ENCODE data around the gene BAG5. TPM values are rescaled to one million over a fixed set of nuclear protein-coding genes. Genes with fewer than 3 reads are reported as not detected.
A peak's percentile ranks its signal among the peaks of the same experiment; 100 is the strongest.

Gene BAG5
- total and polyA plus RNA-seq, 4 donors = 9.2 to 30.8 (median 22.6) TPM

- ATAC-seq (ENCODE audit: low FRiP score) (no peak), DNase-seq (peak in 1 of 2 donors; percentile 12)
- Histone ChIP-seq H3K27me3 (ENCODE audit: control insufficient read depth in 1 of 2, insufficient read depth in 2 of 2, low read length in 1 of 2) (no peaks in the 10 kb centered on the region), H3K27ac (ENCODE audit: low read depth in 1 of 2, low read length in 2 of 2) (no peak overlapping the region), H3K4me1 (ENCODE audit: control insufficient read depth in 1 of 2, insufficient read depth in 2 of 2, low read length in 2 of 2) (no peaks in the 10 kb centered on the region), H3K36me3 (ENCODE audit: control insufficient read depth in 1 of 2, insufficient read depth in 2 of 2, low read length in 1 of 2) (no peaks in the 10 kb centered on the region), H3K9me3 (ENCODE audit: control insufficient read depth, low read length) (no peaks in the 10 kb centered on the region), H3K4me3 (ENCODE audit: low read length in 2 of 2) (no peak overlapping the region)
- 73 to 77% methylated on average over 9 of the region's 9 CpGs for WGBS, 2 donors
- intact Hi-C loops (cut with DNase I) = loop anchor here in 1 of 2 donors (2.0 kb wide), 1 partner anchor 67 kb away; no protein-coding TSS in a partner anchor
These were observed 2.7 kb downstream of the BAG5 start for GRCh38 chr14:103559766-103560165.

DNA sequence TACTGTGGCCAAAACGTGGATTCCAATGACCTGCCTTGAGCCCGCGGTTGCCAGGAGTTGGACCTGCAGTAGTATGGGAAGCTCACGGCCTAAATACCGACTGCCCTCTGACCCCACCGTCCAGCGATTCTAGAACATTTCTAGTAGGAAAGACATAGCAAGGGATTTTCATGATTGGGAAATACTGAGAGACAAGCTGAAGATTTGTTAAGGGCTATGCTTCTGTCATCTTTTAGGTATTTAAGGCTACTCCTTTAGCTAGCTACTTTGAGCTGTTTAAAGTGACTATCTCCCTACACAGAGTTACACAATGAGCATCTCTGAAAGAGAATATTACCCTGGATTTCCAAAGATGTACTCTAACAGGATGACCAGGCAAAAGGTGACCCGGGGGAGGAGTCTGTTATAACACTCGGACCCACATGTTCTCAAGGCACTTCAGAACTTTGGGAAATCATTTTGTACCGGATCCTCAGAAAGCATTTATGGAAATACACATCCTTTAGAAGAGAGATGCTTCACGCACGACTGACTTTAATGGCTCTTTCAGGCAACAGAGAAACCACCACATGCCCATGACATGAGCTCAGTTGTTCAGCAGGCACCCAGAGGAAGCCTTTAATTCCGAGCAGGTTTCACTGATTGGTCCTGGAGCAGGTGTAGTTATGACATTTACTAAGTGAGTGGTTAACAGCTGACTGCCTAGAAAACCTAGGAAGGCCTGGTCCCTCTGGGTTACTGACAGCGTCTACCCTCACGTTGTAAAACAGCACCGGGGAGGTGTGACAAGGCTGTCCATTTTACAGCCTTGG is 4.2 kb downstream of the BAG5 start:
- 80% methylated on average over 16 of the region's 16 CpGs for WGBS, 2 donors
- no peaks in the 10 kb centered on the region for H3K9me3 ChIP-seq (ENCODE audit: control insufficient read depth, low read length)
- H3K4me3 ChIP-seq (ENCODE audit: low read length in 2 of 2) = no peak overlapping the region
- no peaks in the 10 kb centered on the region for H3K36me3 ChIP-seq (ENCODE audit: control insufficient read depth in 1 of 2, insufficient read depth in 2 of 2, low read length in 1 of 2)
- no peak overlapping the region for H3K27ac ChIP-seq (ENCODE audit: low read depth in 1 of 2, low read length in 2 of 2)
- no peaks in the 10 kb centered on the region for H3K4me1 ChIP-seq (ENCODE audit: control insufficient read depth in 1 of 2, insufficient read depth in 2 of 2, low read length in 2 of 2)
- no peaks in the 10 kb centered on the region for H3K27me3 ChIP-seq (ENCODE audit: control insufficient read depth in 1 of 2, insufficient read depth in 2 of 2, low read length in 1 of 2)
- intact Hi-C loops (cut with DNase I) = no loop called here
- DNase-seq (peak in 1 of 2 donors; percentile 26), ATAC-seq (ENCODE audit: low FRiP score) (no peak)

DNA sequence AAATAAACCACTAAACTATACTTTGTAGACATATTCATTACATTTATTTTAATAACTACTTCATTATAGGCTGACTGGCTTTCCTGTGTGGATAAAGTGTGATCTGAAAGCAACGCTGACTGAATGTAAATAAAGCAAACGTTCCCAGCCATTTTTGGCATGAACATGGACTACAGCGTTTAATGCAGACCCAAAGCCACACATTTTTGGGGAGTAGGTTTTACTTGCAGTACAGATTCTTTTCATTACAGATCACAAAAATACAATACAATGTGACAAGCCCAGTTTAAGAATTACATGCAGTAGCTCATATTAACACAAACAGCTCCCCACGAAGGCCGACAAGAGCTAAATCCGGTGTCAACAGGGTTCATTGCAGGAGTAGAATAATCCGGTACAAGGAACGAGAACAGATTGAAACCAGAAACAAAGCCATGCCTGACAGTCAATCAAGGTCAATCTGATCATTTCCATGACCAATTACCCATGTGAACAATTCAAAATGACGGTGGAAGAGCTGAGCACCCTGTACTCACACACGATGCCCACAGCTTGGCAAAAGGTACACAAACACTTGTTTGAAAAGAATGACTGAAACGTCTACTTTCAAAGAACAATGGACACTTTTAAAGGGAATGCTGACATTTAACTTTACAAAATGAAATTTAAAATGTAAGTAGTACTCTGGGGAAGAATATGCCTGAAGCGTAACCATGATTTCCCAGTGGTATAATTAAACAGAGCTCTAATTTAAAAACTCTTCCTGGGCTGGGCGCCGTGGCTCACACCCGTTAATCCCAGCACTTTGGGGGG is 5.3 kb downstream of the BAG5 start:
- H3K27ac ChIP-seq (ENCODE audit: low read depth in 1 of 2, low read length in 2 of 2) = no peak overlapping the region
- H3K4me1 ChIP-seq (ENCODE audit: control insufficient read depth in 1 of 2, insufficient read depth in 2 of 2, low read length in 2 of 2) = no peaks in the 10 kb centered on the region
- H3K36me3 ChIP-seq (ENCODE audit: control insufficient read depth in 1 of 2, insufficient read depth in 2 of 2, low read length in 1 of 2) = no peaks in the 10 kb centered on the region
- peak in 1 of 2 donors; percentile 27 for DNase-seq
- no peak for ATAC-seq (ENCODE audit: low FRiP score)
- intact Hi-C loops (cut with DNase I) = no loop called here
- H3K27me3 ChIP-seq (ENCODE audit: control insufficient read depth in 1 of 2, insufficient read depth in 2 of 2, low read length in 1 of 2) = no peaks in the 10 kb centered on the region
- no peak overlapping the region for H3K4me3 ChIP-seq (ENCODE audit: low read length in 2 of 2)
- WGBS, 2 donors = 55 to 57% methylated on average over 15 of the region's 15 CpGs
- no peaks in the 10 kb centered on the region for H3K9me3 ChIP-seq (ENCODE audit: control insufficient read depth, low read length)

- WGBS, 2 donors = 58 to 63% methylated on average over 15 of the region's 15 CpGs
- ATAC-seq (ENCODE audit: low FRiP score) (no peak), DNase-seq (peak in 1 of 2 donors; percentile 52)
- Histone ChIP-seq H3K27me3 (ENCODE audit: control insufficient read depth in 1 of 2, insufficient read depth in 2 of 2, low read length in 1 of 2) (no peaks in the 10 kb centered on the region), H3K36me3 (ENCODE audit: control insufficient read depth in 1 of 2, insufficient read depth in 2 of 2, low read length in 1 of 2) (no peaks in the 10 kb centered on the region), H3K27ac (ENCODE audit: low read depth in 1 of 2, low read length in 2 of 2) (no peak overlapping the region), H3K9me3 (ENCODE audit: control insufficient read depth, low read length) (no peaks in the 10 kb centered on the region), H3K4me3 (ENCODE audit: low read length in 2 of 2) (no peak overlapping the region), H3K4me1 (ENCODE audit: control insufficient read depth in 1 of 2, insufficient read depth in 2 of 2, low read length in 2 of 2) (no peaks in the 10 kb centered on the region)
- intact Hi-C loops (cut with DNase I) = no loop called here
These were observed 6.7 kb downstream of the BAG5 start for GRCh38 chr14:103555559-103556337.

DNA sequence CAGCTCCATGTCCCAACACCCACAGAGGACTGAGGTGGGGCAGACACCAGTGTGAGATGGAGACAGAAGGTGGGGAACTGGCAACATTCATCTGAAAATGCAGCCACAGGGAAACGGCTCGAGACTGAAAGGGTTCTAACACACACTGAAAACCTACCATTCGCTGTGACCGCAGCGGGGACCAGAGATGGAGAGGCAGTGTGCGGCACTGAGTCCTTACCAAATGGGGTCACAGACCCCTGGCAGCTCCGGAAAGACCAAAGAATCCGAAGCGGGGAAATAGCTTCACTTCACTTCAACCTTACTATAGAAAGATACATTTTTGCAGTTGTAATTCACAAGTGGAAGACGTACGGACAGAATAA is 9.6 kb downstream of the BAG5 start:
- DNase-seq (peak in 1 of 2 donors; percentile 35), ATAC-seq (ENCODE audit: low FRiP score) (no peak)
- 92 to 93% methylated on average over 11 of the region's 11 CpGs for WGBS, 2 donors
- intact Hi-C loops (cut with DNase I) = no loop called here
- Histone ChIP-seq H3K9me3 (ENCODE audit: control insufficient read depth, low read length) (no peaks in the 10 kb centered on the region), H3K36me3 (ENCODE audit: control insufficient read depth in 1 of 2, insufficient read depth in 2 of 2, low read length in 1 of 2) (no peaks in the 10 kb centered on the region), H3K4me3 (ENCODE audit: low read length in 2 of 2) (no peak overlapping the region), H3K4me1 (ENCODE audit: control insufficient read depth in 1 of 2, insufficient read depth in 2 of 2, low read length in 2 of 2) (no peaks in the 10 kb centered on the region), H3K27ac (ENCODE audit: low read depth in 1 of 2, low read length in 2 of 2) (peak overlapping the region; percentile 48 to 51), H3K27me3 (ENCODE audit: control insufficient read depth in 1 of 2, insufficient read depth in 2 of 2, low read length in 1 of 2) (no peaks in the 10 kb centered on the region)

DNA sequence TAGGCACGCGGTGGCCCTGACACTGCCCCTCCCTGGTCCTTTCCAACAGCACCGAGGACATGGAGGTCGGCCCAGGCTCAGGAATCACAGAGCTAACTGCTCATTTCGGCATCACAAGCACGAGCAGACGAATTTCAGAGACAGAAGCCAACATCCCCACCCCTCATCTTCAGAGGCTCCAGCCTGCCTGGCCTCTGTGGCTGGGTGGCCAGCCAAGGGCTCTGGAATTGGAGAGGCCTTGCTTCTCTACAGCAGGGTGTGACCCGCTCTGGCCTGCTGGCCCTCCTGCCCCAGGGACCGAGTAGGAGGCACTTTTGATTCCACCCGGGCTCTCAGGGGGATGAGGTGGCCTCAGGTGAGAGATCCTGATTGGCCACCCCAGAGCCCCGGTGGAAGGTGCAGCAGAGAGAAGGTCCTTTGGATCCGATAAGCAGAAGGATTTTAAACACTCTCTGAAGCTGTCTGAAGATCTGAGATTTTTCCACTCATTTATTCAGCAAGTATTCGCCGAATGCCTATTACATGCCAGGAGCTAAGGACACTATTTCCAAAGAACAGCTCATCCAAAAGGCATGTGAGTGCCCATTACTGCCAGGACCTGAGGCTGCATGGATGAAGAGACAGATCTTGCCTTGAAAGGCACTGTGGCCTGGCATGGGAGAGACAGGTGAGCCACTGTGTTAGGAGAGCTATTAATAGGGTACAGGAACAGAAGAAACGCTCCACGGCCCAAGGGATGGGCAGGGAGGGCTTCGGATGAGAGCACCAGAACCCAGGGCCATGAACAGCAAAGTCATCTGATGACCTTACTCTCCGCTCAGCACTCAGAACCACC is 10.2 kb downstream of the BAG5 start:
- peak; percentile 82 to 86 for DNase-seq
- no peaks in the 10 kb centered on the region for H3K36me3 ChIP-seq (ENCODE audit: control insufficient read depth in 1 of 2, insufficient read depth in 2 of 2, low read length in 1 of 2)
- 10 to 15% methylated on average over 18 of the region's 18 CpGs for WGBS, 2 donors
- ATAC-seq (ENCODE audit: low FRiP score) = peak; percentile 66
- H3K27me3 ChIP-seq (ENCODE audit: control insufficient read depth in 1 of 2, insufficient read depth in 2 of 2, low read length in 1 of 2) = no peaks in the 10 kb centered on the region
- no peak overlapping the region for H3K4me3 ChIP-seq (ENCODE audit: low read length in 2 of 2)
- intact Hi-C loops (cut with DNase I) = no loop called here
- H3K4me1 ChIP-seq (ENCODE audit: control insufficient read depth in 1 of 2, insufficient read depth in 2 of 2, low read length in 2 of 2) = no peaks in the 10 kb centered on the region
- no peaks in the 10 kb centered on the region for H3K9me3 ChIP-seq (ENCODE audit: control insufficient read depth, low read length)
- H3K27ac ChIP-seq (ENCODE audit: low read depth in 1 of 2, low read length in 2 of 2) = peak overlapping the region; percentile 81 to 93

DNA sequence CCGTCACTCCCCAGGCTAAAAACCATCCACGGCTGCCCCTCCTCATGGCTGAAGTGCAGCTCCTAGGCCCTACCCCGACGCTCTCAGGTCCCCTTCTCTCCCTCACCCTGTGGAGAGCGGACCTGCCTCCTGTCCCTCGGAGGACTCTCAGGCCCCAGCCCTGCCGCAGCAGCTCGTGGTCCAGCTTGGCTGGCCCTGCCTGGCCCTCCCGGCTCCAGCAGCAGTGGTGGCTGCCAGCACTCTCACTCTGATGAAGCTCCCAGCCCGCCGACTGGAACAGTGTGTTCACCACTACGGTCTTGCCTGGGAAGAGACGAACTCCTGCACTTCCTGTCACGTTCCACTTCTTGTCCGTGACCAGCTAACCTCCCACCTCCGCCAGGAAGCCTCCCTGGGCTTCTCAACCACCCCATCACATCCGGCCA is 11.1 kb downstream of the BAG5 start:
- Histone ChIP-seq H3K27ac (ENCODE audit: low read depth in 1 of 2, low read length in 2 of 2) (peak overlapping the region; percentile 81 to 93), H3K9me3 (ENCODE audit: control insufficient read depth, low read length) (no peaks in the 10 kb centered on the region), H3K4me3 (ENCODE audit: low read length in 2 of 2) (no peak overlapping the region), H3K36me3 (ENCODE audit: control insufficient read depth in 1 of 2, insufficient read depth in 2 of 2, low read length in 1 of 2) (no peaks in the 10 kb centered on the region), H3K4me1 (ENCODE audit: control insufficient read depth in 1 of 2, insufficient read depth in 2 of 2, low read length in 2 of 2) (no peaks in the 10 kb centered on the region), H3K27me3 (ENCODE audit: control insufficient read depth in 1 of 2, insufficient read depth in 2 of 2, low read length in 1 of 2) (no peaks in the 10 kb centered on the region)
- peak; percentile 86 to 90 for DNase-seq
- 14 to 15% methylated on average over 17 of the region's 17 CpGs for WGBS, 2 donors
- intact Hi-C loops (cut with DNase I) = no loop called here
- peak; percentile 69 for ATAC-seq (ENCODE audit: low FRiP score)

Measured in aorta (tissue), 5 donors.